Measurements from ENCODE around the gene ZDHHC19. TPM values are rescaled to one million over a fixed set of nuclear protein-coding genes. Genes with fewer than 3 reads are reported as not detected.

ZDHHC19 gene
- polyA plus RNA-seq, 1 experiment = not detected

DNA sequence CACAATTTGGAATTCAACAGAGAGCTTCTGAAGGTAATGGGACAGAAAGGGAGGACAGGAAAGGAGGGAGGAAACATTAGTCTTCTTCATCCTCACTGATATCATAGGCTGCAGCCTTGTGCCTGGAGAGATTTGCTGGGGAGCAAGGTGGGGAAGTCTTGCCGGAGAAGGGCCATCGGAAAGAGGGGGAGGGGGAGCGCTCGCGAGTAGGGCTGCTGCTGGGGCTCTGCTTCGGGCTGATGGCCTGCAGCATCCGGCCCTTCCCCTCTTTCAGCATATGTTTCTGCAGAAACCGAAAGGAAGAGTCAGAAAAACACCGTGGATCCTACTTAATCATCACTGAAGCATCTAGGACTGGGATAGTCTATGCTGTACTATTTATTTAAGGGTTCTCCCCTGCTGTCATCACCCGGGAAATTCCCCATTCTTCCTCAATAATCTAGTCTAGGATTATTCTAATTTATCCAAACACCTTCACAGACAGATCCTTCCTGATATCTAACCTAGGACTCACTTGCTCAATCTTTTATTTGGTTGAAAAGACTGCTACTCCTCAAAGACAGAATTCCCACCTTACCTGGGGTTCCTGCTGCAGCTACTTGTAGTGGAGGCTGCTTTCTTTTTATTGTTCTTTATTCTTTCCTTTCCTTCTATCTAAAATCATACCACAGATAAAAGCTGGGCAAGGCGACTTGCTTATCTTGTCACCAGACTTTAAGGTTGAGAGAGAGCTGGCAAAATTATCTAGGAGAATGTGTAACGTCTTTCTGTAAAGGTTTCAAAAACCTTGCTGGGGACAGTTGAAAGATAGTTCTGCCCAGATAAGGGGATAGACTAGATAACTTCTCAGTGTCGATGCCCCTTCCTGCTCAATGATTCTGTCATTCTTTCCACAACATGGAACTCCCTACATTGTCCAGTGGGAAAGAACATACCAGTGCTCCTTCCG lies 27.7 kb upstream of the ZDHHC19 start:
- Histone ChIP-seq H3K9me3 (ENCODE audit: control insufficient read depth, insufficient read depth, low read length) (no peaks in the 10 kb centered on the region; the same call in 1 of the 2 replicates), H3K27ac (ENCODE audit: low read depth, low read length) (peak overlapping the region; percentile 39), H3K27me3 (ENCODE audit: control insufficient read depth, insufficient read depth, low read length) (no peaks in the 10 kb centered on the region), H3K4me3 (ENCODE audit: low read depth, low read length) (no peak overlapping the region)
- DNase-seq (ENCODE audit: low read depth, low spot score) = peak; percentile 8
- POLR2A ChIA-PET = no interaction called here
- CTCF ChIA-PET = no interaction called here
- TF ChIP-seq, protein P1, sequence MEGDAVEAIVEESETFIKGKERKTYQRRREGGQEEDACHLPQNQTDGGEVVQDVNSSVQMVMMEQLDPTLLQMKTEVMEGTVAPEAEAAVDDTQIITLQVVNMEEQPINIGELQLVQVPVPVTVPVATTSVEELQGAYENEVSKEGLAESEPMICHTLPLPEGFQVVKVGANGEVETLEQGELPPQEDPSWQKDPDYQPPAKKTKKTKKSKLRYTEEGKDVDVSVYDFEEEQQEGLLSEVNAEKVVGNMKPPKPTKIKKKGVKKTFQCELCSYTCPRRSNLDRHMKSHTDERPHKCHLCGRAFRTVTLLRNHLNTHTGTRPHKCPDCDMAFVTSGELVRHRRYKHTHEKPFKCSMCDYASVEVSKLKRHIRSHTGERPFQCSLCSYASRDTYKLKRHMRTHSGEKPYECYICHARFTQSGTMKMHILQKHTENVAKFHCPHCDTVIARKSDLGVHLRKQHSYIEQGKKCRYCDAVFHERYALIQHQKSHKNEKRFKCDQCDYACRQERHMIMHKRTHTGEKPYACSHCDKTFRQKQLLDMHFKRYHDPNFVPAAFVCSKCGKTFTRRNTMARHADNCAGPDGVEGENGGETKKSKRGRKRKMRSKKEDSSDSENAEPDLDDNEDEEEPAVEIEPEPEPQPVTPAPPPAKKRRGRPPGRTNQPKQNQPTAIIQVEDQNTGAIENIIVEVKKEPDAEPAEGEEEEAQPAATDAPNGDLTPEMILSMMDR (IDR thresholded peaks at IDR 0.05; ENCODE audit: low read depth, low read length) = no peak

DNA sequence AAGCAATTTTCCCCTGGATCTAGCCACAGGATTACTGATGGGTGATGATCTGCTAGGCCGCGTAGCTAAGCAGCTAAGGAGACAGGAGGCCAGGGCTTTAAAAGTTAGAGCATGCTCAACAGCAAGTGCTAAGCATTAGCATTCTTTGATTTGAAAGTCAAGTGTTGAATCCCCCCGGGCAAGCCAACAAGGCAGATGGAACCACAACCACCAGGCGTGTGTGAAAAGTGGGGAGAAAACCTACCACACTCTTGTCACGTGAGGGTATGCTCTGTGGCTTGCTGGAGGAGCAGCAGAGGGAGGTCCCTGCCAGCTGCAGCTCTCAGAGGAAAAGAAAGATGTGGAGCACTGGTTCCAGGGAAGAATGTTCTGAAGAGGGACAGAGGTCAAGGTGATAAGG lies 26.0 kb upstream of the ZDHHC19 start:
- no peak for DNase-seq (ENCODE audit: low read depth, low spot score)
- ChIA-PET CTCF (no interaction called here), POLR2A (no interaction called here)
- TF ChIP-seq, protein P1 (IDR thresholded peaks at IDR 0.05; ENCODE audit: low read depth, low read length) = no peak
- Histone ChIP-seq H3K4me3 (ENCODE audit: low read depth, low read length) (no peak overlapping the region), H3K27me3 (ENCODE audit: control insufficient read depth, insufficient read depth, low read length) (no peaks in the 10 kb centered on the region), H3K27ac (ENCODE audit: low read depth, low read length) (no peak overlapping the region), H3K9me3 (ENCODE audit: control insufficient read depth, insufficient read depth, low read length) (no peaks in the 10 kb centered on the region; the same call in 1 of the 2 replicates)

DNA sequence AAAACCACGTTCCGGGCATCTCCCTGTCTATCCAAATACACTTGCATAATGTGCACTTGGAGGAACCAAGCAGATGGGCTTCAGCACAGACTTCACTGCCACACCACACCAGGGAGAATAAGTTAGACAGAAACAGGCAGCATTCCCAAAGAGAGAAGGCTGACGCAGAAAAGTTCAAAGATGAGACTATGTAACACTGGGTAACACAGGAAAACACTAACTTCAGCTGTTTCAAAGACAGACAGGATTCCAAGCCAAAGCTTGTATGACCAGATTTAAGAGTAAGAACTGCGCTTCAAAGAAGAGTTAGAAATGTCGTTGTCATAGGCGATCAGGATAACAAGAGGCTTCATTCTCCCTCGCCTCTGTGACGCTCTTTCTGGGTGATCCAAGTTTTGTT lies 25.0 kb upstream of the ZDHHC19 start:
- H3K9me3 ChIP-seq (ENCODE audit: control insufficient read depth, insufficient read depth, low read length) = no peaks in the 10 kb centered on the region; the same call in 1 of the 2 replicates
- DNase-seq (ENCODE audit: low read depth, low spot score) = no peak
- ChIA-PET CTCF (no interaction called here), POLR2A (no interaction called here)
- H3K27ac ChIP-seq (ENCODE audit: low read depth, low read length) = no peak overlapping the region
- TF ChIP-seq, protein P1 (IDR thresholded peaks at IDR 0.05; ENCODE audit: low read depth, low read length) = no peak
- H3K4me3 ChIP-seq (ENCODE audit: low read depth, low read length) = no peak overlapping the region
- H3K27me3 ChIP-seq (ENCODE audit: control insufficient read depth, insufficient read depth, low read length) = no peaks in the 10 kb centered on the region

DNA sequence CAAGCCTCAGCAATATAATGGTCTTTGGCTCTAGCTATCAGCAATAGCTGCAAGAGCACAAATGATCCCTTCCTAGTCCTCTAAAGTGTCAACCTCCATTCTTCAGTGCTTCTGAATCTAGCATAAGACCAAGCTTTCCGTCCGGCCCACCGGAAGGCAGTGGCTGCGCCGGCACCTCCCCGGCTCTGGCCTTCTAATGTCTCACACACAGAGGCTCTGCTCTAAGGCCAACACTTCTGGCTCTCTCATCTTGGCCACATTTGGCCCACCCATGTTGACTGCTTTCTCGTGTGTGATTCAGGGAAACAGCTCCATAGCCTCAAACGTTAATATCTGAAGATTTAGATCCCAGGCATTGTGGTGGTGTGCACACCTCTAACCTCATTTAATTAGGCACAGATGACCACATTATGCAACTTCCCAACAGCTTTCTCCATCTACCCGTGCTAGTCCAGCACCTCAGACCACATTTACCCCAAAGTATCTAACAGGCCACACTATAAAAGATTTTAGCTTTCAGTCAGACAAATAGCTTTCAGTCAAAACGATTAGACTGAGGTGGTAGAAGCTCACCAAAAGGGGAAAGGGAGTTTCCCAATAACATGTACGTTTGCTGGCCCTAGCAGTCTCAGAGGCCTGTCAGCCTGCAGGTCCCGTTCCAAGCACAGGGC lies 24.4 kb upstream of the ZDHHC19 start:
- Histone ChIP-seq H3K27me3 (ENCODE audit: control insufficient read depth, insufficient read depth, low read length) (no peaks in the 10 kb centered on the region), H3K27ac (ENCODE audit: low read depth, low read length) (no peak overlapping the region), H3K4me3 (ENCODE audit: low read depth, low read length) (no peak overlapping the region), H3K9me3 (ENCODE audit: control insufficient read depth, insufficient read depth, low read length) (no peaks in the 10 kb centered on the region; the same call in 1 of the 2 replicates)
- ChIA-PET POLR2A (no interaction called here), CTCF (interaction anchor here (0.6 to 1.2 kb wide), 2 partner anchors 18 to 163 kb away, joined by 3 to 5 read pairs; no protein-coding TSS in a partner anchor)
- TF ChIP-seq, protein P1 (IDR thresholded peaks at IDR 0.05; ENCODE audit: low read depth, low read length) = no peak
- DNase-seq (ENCODE audit: low read depth, low spot score) = no peak

DNA sequence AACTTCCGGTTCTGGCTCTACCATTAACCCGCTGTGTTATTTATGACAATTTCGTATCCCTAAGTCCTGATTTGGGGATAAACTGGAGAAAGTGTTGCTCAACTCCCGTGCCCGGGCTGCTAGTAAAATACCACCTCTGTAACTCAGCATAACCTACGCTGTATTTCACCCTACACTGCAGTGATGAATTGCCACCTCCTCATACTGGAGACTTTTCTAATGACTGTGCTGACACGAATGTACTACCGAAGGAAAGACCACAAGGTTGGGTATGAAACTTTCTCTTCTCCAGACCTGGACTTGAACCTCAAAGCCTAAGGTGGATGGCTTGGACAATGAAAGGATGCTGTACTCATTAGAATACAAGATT lies 21.7 kb upstream of the ZDHHC19 start:
- CTCF ChIA-PET = interaction anchor here (0.5 kb wide), 1 partner anchor 20 kb away, joined by 3 read pairs; no protein-coding TSS in a partner anchor
- Histone ChIP-seq H3K9me3 (ENCODE audit: control insufficient read depth, insufficient read depth, low read length) (no peaks in the 10 kb centered on the region), H3K4me3 (ENCODE audit: low read depth, low read length) (no peak overlapping the region), H3K27ac (ENCODE audit: low read depth, low read length) (no peak overlapping the region), H3K27me3 (ENCODE audit: control insufficient read depth, insufficient read depth, low read length) (no peaks in the 10 kb centered on the region)
- DNase-seq (ENCODE audit: low read depth, low spot score) = no peak
- POLR2A ChIA-PET = no interaction called here
- TF ChIP-seq, protein P1 (IDR thresholded peaks at IDR 0.05; ENCODE audit: low read depth, low read length) = no peak
